ENCODE data around the gene SRGN.

SRGN gene

DNA sequence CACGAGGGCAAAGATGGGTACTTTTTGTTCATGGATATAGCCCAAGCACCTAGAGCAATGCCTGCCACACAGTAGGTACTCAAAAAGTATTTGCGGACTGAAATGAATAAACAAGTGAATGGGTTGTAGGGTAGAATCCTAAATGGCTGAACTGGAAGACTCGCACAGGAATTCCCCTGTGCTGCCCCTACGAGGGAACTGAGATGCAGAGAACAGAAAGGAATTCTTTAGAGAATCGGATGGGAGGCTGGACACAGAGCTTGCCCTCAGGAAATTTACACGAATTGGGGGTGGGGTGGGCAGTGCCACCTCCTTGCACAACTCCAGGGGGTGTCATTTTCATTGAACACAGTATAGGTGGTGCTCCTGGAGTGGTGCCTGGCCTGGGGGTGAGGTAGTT is 35.2 kb upstream of the SRGN start:
- DNase-seq (ENCODE audit: low spot score), result no peak
- in situ Hi-C loops (cut with MboI; ENCODE audit: low sequenced_read_pairs, unreplicated experiment), result no loop called here
- TF ChIP-seq, protein P1, sequence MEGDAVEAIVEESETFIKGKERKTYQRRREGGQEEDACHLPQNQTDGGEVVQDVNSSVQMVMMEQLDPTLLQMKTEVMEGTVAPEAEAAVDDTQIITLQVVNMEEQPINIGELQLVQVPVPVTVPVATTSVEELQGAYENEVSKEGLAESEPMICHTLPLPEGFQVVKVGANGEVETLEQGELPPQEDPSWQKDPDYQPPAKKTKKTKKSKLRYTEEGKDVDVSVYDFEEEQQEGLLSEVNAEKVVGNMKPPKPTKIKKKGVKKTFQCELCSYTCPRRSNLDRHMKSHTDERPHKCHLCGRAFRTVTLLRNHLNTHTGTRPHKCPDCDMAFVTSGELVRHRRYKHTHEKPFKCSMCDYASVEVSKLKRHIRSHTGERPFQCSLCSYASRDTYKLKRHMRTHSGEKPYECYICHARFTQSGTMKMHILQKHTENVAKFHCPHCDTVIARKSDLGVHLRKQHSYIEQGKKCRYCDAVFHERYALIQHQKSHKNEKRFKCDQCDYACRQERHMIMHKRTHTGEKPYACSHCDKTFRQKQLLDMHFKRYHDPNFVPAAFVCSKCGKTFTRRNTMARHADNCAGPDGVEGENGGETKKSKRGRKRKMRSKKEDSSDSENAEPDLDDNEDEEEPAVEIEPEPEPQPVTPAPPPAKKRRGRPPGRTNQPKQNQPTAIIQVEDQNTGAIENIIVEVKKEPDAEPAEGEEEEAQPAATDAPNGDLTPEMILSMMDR (IDR thresholded peaks at IDR 0.05; ENCODE audit: borderline replicate concordance, control extremely low read depth, extremely low read depth, insufficient read depth, missing control alignments), result no peak

DNA sequence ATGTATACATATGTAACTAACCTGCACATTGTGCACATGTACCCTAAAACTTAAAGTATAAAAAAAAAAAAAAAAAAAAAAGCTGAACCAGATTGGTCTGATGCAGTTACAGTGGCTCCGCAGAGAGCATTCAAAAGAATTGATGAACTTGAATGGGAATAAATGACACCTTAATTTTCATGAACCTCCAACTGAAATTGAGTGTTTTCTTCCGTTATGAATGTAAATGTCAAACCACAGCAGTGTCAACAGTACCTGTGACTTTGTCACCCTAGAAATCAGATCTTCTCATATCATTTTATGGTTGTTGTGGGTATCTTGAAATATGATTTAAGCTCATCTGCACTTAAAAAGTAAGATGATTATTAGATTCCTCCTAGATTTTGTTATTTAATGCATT is 32.7 kb upstream of the SRGN start:
- DNase-seq (ENCODE audit: low spot score), result no peak

DNA sequence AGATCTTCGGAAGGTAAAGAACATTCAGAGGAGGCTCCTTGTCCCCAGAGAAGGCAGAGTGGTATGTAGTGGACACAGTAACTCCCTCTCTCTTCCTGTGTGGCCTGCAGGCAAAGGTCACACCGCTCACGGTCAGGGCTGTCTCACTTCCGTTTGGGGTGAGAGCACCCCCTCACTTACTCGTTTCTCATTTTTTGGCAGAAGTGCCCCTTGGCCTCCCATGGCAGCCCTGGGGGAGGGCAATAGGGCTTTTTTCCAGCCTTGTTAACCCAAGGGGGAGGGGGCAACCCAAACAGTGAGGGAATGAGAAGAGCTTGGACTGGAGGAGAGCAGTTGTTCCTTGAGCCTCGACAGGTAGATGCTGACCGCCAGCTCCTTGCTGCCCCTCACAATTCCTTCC is 31.8 kb upstream of the SRGN start:
- DNase-seq (ENCODE audit: low spot score), result peak; percentile 53
- TF ChIP-seq, protein P1 (IDR thresholded peaks at IDR 0.05; ENCODE audit: borderline replicate concordance, control extremely low read depth, extremely low read depth, insufficient read depth, missing control alignments), result no peak
- in situ Hi-C loops (cut with MboI; ENCODE audit: low sequenced_read_pairs, unreplicated experiment), result no loop called here

More for the DNA sequence above, 32.7 kb upstream of the SRGN start:
- in situ Hi-C loops (cut with MboI; ENCODE audit: low sequenced_read_pairs, unreplicated experiment), result no loop called here
- TF ChIP-seq, protein P1 (IDR thresholded peaks at IDR 0.05; ENCODE audit: borderline replicate concordance, control extremely low read depth, extremely low read depth, insufficient read depth, missing control alignments), result no peak

DNA sequence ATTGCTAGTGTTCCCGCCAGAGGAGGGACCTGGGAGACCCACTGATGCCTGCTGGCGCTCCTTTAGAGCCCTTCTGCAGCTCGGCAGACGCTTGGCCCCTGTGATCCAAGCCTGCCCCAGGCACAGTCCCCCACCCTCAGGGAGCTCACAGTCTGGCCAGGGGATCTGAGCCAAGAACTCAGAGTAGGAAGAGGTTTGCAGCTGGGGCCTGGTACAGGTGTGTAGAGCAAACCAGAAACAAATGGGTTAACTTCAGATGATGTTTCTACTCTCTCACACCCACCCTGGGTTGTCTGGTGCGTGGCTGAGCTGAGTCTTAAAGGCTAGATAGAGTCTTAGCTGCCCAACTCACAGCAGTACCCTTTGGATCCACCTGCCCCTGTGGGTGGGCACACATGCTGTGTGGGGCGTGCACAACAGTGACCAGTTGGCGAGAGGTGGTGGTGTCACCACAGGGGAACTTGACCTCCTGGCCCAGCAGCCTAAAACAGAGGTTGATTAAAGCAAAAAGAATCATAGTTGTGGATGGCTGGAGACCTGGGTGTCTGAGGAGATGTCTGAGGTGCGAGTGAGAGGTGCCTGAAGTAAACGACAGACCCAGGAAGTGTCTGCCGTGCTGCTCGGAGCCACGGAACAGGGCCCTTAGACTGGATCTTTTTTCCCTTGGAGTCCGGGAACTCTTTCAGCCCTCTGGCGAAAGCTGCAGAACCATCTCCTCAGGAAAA is 31.2 kb upstream of the SRGN start:
- TF ChIP-seq, protein P1 (IDR thresholded peaks at IDR 0.05; ENCODE audit: borderline replicate concordance, control extremely low read depth, extremely low read depth, insufficient read depth, missing control alignments), result no peak
- no peak for DNase-seq (ENCODE audit: low spot score)
- in situ Hi-C loops (cut with MboI; ENCODE audit: low sequenced_read_pairs, unreplicated experiment), result no loop called here

DNA sequence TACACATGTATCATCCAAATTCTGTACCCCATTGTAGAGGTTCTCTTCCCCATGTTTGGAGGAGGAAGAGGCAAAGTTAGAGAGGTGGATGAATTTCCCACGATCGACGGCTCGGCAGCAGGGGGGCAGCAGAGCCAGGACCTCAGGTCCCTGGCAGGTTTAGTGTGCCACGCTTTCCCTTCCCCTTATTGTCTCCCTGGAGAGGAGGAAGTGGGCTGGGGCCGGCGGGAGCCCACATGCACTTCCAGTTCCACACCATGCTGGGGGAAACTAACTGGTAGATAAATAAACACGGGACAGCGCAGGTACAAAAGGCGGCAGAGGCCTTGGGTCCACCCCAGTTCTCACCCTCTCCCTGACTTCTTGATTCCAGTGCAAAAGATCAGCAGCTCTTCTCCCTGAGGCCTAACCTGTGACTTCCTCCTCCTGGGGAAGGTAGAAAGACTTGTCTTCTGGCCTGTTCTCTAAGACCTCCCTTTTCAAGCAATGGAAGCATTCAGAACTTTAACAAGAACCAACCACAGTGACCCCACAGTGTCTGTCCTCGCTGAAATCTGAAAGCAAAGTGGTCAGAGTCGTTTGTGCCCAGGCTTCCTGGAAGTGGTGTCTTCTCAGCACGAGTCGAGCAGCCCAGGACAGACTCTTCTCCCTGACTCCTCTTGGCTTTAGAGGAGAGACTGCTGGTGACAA is 30.5 kb upstream of the SRGN start:
- in situ Hi-C loops (cut with MboI; ENCODE audit: low sequenced_read_pairs, unreplicated experiment), result no loop called here
- no peak for DNase-seq (ENCODE audit: low spot score)
- TF ChIP-seq, protein P1 (IDR thresholded peaks at IDR 0.05; ENCODE audit: borderline replicate concordance, control extremely low read depth, extremely low read depth, insufficient read depth, missing control alignments), result no peak

DNA sequence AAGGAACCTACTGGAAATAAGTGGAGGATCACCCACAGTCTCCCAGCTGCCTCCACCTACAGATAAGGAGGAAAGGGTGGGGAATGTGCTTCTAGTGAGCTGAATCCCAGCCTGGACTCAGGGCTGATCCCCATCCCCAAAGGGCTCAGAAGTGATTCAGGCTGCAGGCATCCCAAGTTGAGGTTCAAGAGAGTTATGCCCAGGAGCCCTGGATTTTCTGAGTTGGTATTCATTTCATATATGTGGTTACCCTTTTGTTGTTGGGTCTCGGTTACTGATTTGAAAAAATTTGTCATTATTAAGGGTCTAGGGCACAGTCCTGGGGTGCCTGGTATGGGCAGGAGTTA is 30.0 kb upstream of the SRGN start:
- DNase-seq (ENCODE audit: low spot score), result no peak
- in situ Hi-C loops (cut with MboI; ENCODE audit: low sequenced_read_pairs, unreplicated experiment), result no loop called here
- TF ChIP-seq, protein P1 (IDR thresholded peaks at IDR 0.05; ENCODE audit: borderline replicate concordance, control extremely low read depth, extremely low read depth, insufficient read depth, missing control alignments), result no peak

All from GM13976 (cell line).